B cell (primary cell): Measurements from ENCODE around the gene DMAC2. TPM values are rescaled to one million over a fixed set of nuclear protein-coding genes. Genes with fewer than 3 reads are reported as not detected.

ENCODE experiments used
- ATAC-seq: fragments of 200-7000 bp; cut with Tn5 transposase; one replicate; pipeline ENCODE4 v1.10.0; 2021; ENCODE audit warnings: low read depth, mild to moderate bottlenecking, moderate number of reproducible peaks, moderate library complexity
- CTCF ChIA-PET: fragments of 350-600 bp; sonication (Branson Sonifier 250); formaldehyde crosslinking; loops from one replicate; lab custom pipeline; 2021; ENCODE audit warnings: antibody characterized with exemption, inconsistent platforms; lab: Charles Lee
- POLR2A ChIA-PET: fragments of 350-600 bp; sonication (Branson Sonifier 250); formaldehyde crosslinking; loops from one replicate; lab custom pipeline; 2021; ENCODE audit warnings: antibody characterized with exemption; lab: Charles Lee
- DNase-seq: peaks from one replicate; pipeline ENCODE4 v3.0.0; 2013
- H2AFZ ChIP-seq: 2 replicates; pipeline ENCODE4 v1.6.1; 2012; ENCODE audit warnings: mild to moderate bottlenecking, low read depth, low read length; ENCODE audit not compliant: insufficient read depth, poor library complexity, severe bottlenecking
- H3K27ac ChIP-seq, 2 donors: 1 replicate in 1 of 2; 2 replicates in 1 of 2; pipeline ENCODE4 v1.5.1; 2012 to 2013; ENCODE audit warnings: low read length in 2 of 2, mild to moderate bottlenecking in 2 of 2, moderate library complexity in 1 of 2
- H3K27me3 ChIP-seq, 4 experiments: fragments of 200-600 bp in 1 of 4; sonication (generic) in 1 of 4; replicated peaks in 1 of 4; 1 replicate in 2 of 4; 2 replicates in 2 of 4; pipeline versions ENCODE4 v1.6.1 to v1.7.0; 2013 to 2016; ENCODE audit warnings: low read length in 3 of 4, mild to moderate bottlenecking in 2 of 4, mixed read lengths in 1 of 4, moderate library complexity in 1 of 4; ENCODE audit not compliant: insufficient read depth in 4 of 4, control insufficient read depth in 3 of 4; ENCODE audit errors: control extremely low read depth in 1 of 4
- H3K36me3 ChIP-seq, 2 experiments: replicated peaks in 1 of 2; 1 replicate in 1 of 2; 2 replicates in 1 of 2; pipeline versions ENCODE4 v1.6.1 to v1.7.1; 2013; ENCODE audit warnings: low read length in 1 of 2; ENCODE audit not compliant: insufficient read depth in 2 of 2, control insufficient read depth in 1 of 2; ENCODE audit errors: control extremely low read depth in 1 of 2, extremely low read depth in 1 of 2
- H3K4me1 ChIP-seq, 2 donors: fragments of 200-600 bp in 1 of 2; sonication (generic) in 1 of 2; 1 replicate in 1 of 2; 2 replicates in 1 of 2; pipeline versions ENCODE4 v1.5.1 to v1.6.1; 2013 to 2017; ENCODE audit warnings: low read length in 2 of 2; ENCODE audit not compliant: control insufficient read depth in 2 of 2, insufficient read depth in 2 of 2
- H3K4me2 ChIP-seq: replicated peaks from 2 replicates; pipeline ENCODE3; 2012; ENCODE audit warnings: mild to moderate bottlenecking, low read depth, low read length; ENCODE audit not compliant: poor library complexity, severe bottlenecking
- H3K4me3 ChIP-seq, 5 experiments: fragments of 200-600 bp in 1 of 5; sonication (generic) in 1 of 5; 1 replicate in 3 of 5; 2 replicates in 2 of 5; pipeline versions ENCODE4 v1.5.1 to v1.7.0; 2011 to 2016; ENCODE audit warnings: low read length in 4 of 5, mild to moderate bottlenecking in 4 of 5, low read depth in 2 of 5, control low read depth in 1 of 5, moderate library complexity in 1 of 5; ENCODE audit not compliant: insufficient read depth in 1 of 5; ENCODE audit errors: control extremely low read depth in 1 of 5, extremely low read depth in 1 of 5
- H3K79me2 ChIP-seq: fragments of 200-600 bp; sonication (generic); one replicate; pipeline ENCODE4 v1.6.0; 2016; ENCODE audit warnings: low read length; ENCODE audit not compliant: control insufficient read depth, insufficient read depth
- H3K9ac ChIP-seq: fragments of 200-600 bp; sonication (generic); 2 replicates; pipeline ENCODE4 v1.6.1; 2017; ENCODE audit warnings: mild to moderate bottlenecking, low read length, moderate library complexity
- H3K9me3 ChIP-seq, 3 donors: one replicate each; pipeline versions ENCODE4 v1.6.1 to v1.7.1; 2013; ENCODE audit warnings: low read length in 2 of 3; ENCODE audit not compliant: control insufficient read depth in 2 of 3, insufficient read depth in 1 of 3; ENCODE audit errors: control extremely low read depth in 1 of 3
- H4K20me1 ChIP-seq: 2 replicates; pipeline ENCODE4 v1.6.0; 2012; ENCODE audit warnings: mild to moderate bottlenecking, low read length; ENCODE audit not compliant: insufficient read depth, control insufficient read depth, poor library complexity, severe bottlenecking
- H3K27ac Mint-ChIP-seq: one replicate; pipeline ENCODE4 v1.8.0; 2021; ENCODE audit warnings: mixed read lengths
- H3K27me3 Mint-ChIP-seq: one replicate; pipeline ENCODE4 v1.8.0; 2021; ENCODE audit warnings: mixed read lengths
- H3K4me1 Mint-ChIP-seq: one replicate; pipeline ENCODE4 v1.8.0; 2021; ENCODE audit warnings: mixed read lengths
- H3K4me3 Mint-ChIP-seq: one replicate; pipeline ENCODE4 v1.8.0; 2021; ENCODE audit warnings: mixed read lengths
- H3K9me3 Mint-ChIP-seq: one replicate; pipeline ENCODE4 v1.8.0; 2022; ENCODE audit warnings: mixed read lengths; ENCODE audit not compliant: insufficient read depth
- EZH2 ChIP-seq: IDR thresholded peaks from 2 replicates; pipeline ENCODE4 v1.6.1; 2012; ENCODE audit warnings: borderline replicate concordance, low read depth, mild to moderate bottlenecking, moderate library complexity, low read length; ENCODE audit not compliant: insufficient read depth, poor library complexity, severe bottlenecking
- WGBS: methylation state at CpG from one replicate; pipeline ENCODE4 v1.1.5; 2013; ENCODE audit warnings: missing lambda C conversion rate; ENCODE audit not compliant: insufficient coverage; 5-methylcytosine and 5-hydroxymethylcytosine counted together
- intact Hi-C: fragments of 100-400 bp; cut with micrococcal nuclease; formaldehyde crosslinking; loops from one replicate; pipeline ENCODE4 v1.10.0; 2022
- polyA plus RNA-seq: library from polyadenylated mRNA; depleted of rRNA; stranded (reverse); fragments of >200 nt; gene quantifications from 2 replicates; pipeline ENCODE4 v1.2.3, GENCODE V29; 2012
- total RNA-seq, 2 donors: library from RNA; stranded (reverse); fragments of 120-200 nt in 1 of 2; gene quantifications; 1 replicate in 1 of 2; 2 replicates in 1 of 2; pipeline versions ENCODE4 v1.2.3 to v1.2.4, GENCODE V29; 2013 to 2022
- TF ChIP-seq, protein P1 (sequence below): fragments of 200-600 bp; IDR thresholded peaks from one replicate; pipeline ENCODE4 v1.8.0; 2022; ENCODE audit warnings: antibody characterized with exemption, mild to moderate bottlenecking

The DMAC2 gene
- total and polyA plus RNA-seq, 2 donors (not counting 1 experiment from before 2014, with no cell fraction given) = 31.8 to 41.7 TPM

DNA sequence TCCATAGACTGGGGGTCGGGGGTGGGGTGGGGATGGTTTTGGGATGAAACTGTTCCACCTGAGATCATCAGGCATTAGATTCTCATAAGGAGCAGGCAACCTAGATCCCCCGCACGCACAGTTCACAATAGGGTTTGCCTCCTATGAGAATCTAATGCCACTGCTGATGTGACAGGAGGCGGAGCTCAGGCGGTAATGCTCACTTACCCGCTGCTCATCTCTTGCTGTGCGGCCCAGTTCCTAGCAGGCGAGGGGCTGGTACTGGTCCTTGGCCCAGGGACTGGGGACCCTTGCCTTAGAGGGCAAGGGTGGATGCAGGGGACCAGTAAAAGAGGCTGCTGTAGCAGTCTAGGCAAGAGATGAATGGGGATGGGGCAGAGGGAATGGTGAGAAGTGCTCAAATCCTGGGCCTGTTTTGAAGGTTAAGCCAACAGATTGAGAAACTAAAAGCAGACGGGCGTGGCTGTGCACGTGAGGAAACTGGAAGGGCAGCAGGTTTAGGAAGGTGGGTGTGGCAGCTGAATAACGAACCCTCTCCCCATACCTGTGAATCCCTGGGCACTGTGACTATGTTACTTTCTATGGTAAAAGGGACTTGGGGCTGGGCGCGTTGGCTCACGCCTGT, 1.7 kb upstream of the DMAC2 start:
- Histone ChIP-seq H3K4me1 (peaks cover 8 to 14% of the 10 kb centered on the region in 2 donors), H3K9ac (no peak overlapping the region), H3K4me2 (no peak overlapping the region), H3K4me3 (no peak overlapping the region), H3K9me3 (no peaks in the 10 kb centered on the region), H3K79me2 (peaks cover 12% of the 10 kb centered on the region), H3K36me3 (peaks cover 0 to 10% of the 10 kb centered on the region in 2 experiments), H4K20me1 (no peaks in the 10 kb centered on the region), H3K27me3 (peaks cover 0 to 4% (median 0%) of the 10 kb centered on the region in 4 experiments), H2AFZ (no peak overlapping the region), H3K27ac (no peak overlapping the region)
- 96% methylated on average over 11 of the region's 15 CpGs for WGBS
- no peak overlapping the region for H3K27ac Mint-ChIP-seq
- no peak for DNase-seq
- CTCF ChIA-PET = interaction anchor here (0.7 to 2.0 kb wide), 4 partner anchors 94 to 127 kb away, joined by 3 to 7 read pairs (median 3); no protein-coding TSS in a partner anchor
- intact Hi-C loops = no loop called here
- no peak for TF ChIP-seq EZH2
- TF ChIP-seq, protein P1, sequence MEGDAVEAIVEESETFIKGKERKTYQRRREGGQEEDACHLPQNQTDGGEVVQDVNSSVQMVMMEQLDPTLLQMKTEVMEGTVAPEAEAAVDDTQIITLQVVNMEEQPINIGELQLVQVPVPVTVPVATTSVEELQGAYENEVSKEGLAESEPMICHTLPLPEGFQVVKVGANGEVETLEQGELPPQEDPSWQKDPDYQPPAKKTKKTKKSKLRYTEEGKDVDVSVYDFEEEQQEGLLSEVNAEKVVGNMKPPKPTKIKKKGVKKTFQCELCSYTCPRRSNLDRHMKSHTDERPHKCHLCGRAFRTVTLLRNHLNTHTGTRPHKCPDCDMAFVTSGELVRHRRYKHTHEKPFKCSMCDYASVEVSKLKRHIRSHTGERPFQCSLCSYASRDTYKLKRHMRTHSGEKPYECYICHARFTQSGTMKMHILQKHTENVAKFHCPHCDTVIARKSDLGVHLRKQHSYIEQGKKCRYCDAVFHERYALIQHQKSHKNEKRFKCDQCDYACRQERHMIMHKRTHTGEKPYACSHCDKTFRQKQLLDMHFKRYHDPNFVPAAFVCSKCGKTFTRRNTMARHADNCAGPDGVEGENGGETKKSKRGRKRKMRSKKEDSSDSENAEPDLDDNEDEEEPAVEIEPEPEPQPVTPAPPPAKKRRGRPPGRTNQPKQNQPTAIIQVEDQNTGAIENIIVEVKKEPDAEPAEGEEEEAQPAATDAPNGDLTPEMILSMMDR = no peak
- peaks cover 13% of the 10 kb centered on the region for H3K27me3 Mint-ChIP-seq
- H3K4me3 Mint-ChIP-seq = no peak overlapping the region
- no peaks in the 10 kb centered on the region for H3K9me3 Mint-ChIP-seq
- H3K4me1 Mint-ChIP-seq = peaks cover 15% of the 10 kb centered on the region
- POLR2A ChIA-PET = interaction anchor here (0.6 kb wide), 1 partner anchor 75 kb away, joined by 7 read pairs; no protein-coding TSS in a partner anchor
- no peak for ATAC-seq

DNA sequence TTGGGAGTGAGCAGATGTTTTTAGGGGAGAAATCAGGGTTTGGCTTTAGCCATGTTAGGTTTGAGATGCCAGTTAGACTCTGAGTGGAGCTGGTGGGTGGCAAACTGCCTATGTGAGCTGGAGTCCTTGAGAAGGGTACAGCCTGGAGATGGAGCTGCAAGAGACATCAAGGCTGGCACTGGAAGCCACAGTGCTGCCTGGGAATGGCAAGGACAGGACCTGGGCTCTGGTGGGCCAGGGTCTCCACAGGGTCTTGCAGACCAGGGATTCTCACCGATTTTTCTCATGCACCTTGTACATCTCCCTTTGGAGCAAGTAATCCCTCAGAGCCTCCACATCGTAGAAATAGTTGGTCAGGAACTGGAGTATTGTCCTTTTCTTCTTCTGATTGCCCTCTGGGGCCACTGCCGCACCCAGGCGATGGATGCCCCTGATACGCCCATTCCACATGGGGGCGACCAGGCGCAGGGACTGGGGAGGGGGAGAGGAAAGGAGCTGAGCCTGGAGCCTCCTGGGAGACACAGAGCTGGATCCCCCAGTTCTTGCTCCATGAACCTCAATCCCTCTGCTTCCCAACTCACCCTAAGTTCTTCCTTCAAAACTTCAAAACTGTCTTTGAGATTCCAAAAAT, 1.7 kb downstream of the DMAC2 start:
- H3K79me2 ChIP-seq = peaks cover 12% of the 10 kb centered on the region
- TF ChIP-seq EZH2 = no peak
- TF ChIP-seq, protein P1 = no peak
- ChIA-PET POLR2A (interaction anchor here (1.3 kb wide), 1 partner anchor 82 kb away, joined by 3 read pairs; no protein-coding TSS in a partner anchor), CTCF (interaction anchor here (1.5 to 3.8 kb wide), 4 partner anchors 11 to 132 kb away, joined by 4 to 31 read pairs (median 8); no protein-coding TSS in a partner anchor)
- peaks cover 0 to 20% of the 10 kb centered on the region in 2 experiments for H3K36me3 ChIP-seq
- Mint-ChIP-seq H3K27ac (peak overlapping the region; percentile 10), H3K4me3 (peak overlapping the region; percentile 73), H3K27me3 (no peaks in the 10 kb centered on the region), H3K9me3 (no peaks in the 10 kb centered on the region), H3K4me1 (peaks cover 15% of the 10 kb centered on the region)
- no peak overlapping the region for H3K27ac ChIP-seq
- no peak overlapping the region for H3K4me3 ChIP-seq
- intact Hi-C loops = no loop called here
- DNase-seq (no peak), ATAC-seq (no peak)
- H3K4me1 ChIP-seq = peaks cover 8 to 14% of the 10 kb centered on the region in 2 donors
- no peak overlapping the region for H2AFZ ChIP-seq
- no peaks in the 10 kb centered on the region for H4K20me1 ChIP-seq
- H3K27me3 ChIP-seq = no peaks in the 10 kb centered on the region
- no peaks in the 10 kb centered on the region for H3K9me3 ChIP-seq
- no peak overlapping the region for H3K4me2 ChIP-seq
- WGBS = 90% methylated on average over 4 of the region's 7 CpGs
- no peak overlapping the region for H3K9ac ChIP-seq
